ENCODE measurements around the gene KDM1A. TPM values are rescaled to one million over a fixed set of nuclear protein-coding genes. Genes with fewer than 3 reads are reported as not detected.

The KDM1A gene
- total and polyA plus RNA-seq, 2 donors (not counting 3 experiments of a cell fraction or from before 2014, with no cell fraction given): 105 to 111 TPM

DNA sequence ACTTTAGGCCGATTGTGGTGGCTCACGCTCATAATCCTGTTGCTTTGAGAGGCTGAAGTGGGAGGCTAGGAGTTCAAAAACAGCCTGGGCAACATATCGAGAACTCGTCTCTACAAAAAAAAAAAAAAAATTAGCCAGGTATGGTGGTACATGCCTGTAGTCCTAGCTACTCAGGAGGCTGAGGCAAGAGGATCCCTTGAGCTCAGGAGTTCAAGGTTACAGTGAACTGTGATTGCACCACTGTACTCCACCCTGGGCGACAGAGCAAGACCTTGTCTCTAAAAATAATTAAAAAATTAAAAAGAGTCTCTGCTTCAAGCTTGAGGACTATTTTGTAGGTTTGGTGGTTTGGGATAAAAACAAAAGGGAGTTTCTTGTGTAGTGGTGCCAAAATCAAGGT is 21.2 kb downstream of the KDM1A start:
- Histone ChIP-seq H3K9me1 (replicated peaks; ENCODE audit: control insufficient read depth, extremely low read depth, insufficient read depth, low read length) (no peaks in the 10 kb centered on the region), H4K20me1 (replicated peaks; ENCODE audit: control insufficient read depth, extremely low read depth, insufficient read depth, low read length) (peaks cover 2% of the 10 kb centered on the region)

DNA sequence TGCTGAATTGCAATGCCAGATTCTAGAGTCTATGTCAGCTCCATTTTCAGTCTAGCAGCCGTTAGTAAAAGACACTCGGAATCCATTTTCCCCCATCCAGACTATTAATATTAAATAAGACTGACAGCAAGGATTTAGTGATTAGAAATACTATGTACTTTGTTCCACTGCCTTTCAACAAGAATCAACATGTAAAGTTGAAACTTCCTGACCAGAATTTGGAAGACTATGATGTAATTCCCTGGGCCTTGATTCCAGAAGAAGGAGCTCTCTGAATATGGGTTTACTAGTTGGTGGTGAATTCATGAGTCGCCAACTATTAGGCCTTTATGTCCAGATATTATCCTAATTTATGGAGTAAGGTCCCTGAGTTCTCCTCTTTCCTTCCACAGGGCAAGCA is 24.8 kb downstream of the KDM1A start:
- no TSS peak for BruUV-seq (replicated peaks)
- Histone ChIP-seq H2AFZ (ENCODE audit: low read depth, low read length) (no peak overlapping the region), H3K27ac (ENCODE audit: insufficient read depth, low read depth, low read length) (no peak overlapping the region), H3K4me3 (replicated peaks in 1 of 3; ENCODE audit: insufficient read depth in 1 of 3, low read depth in 1 of 3, low read length in 3 of 3) (no peak overlapping the region), H3K4me2 (ENCODE audit: insufficient read depth, low read length) (no peak overlapping the region), H3K36me3 (ENCODE audit: control insufficient read depth in 2 of 2, extremely low read depth in 1 of 2, insufficient read depth in 2 of 2, low read length in 2 of 2) (no peaks in the 10 kb centered on the region), H4K20me1 (replicated peaks; ENCODE audit: control insufficient read depth, extremely low read depth, insufficient read depth, low read length) (peaks cover 2% of the 10 kb centered on the region), H3K27me3 (ENCODE audit: control insufficient read depth in 2 of 2, insufficient read depth in 2 of 2, low read length in 2 of 2) (no peaks in the 10 kb centered on the region), H3K4me1 (ENCODE audit: control insufficient read depth, extremely low read depth, insufficient read depth, low read length) (peaks cover 3% of the 10 kb centered on the region), H3K79me2 (ENCODE audit: control insufficient read depth, insufficient read depth, low read length) (peaks cover 73% of the 10 kb centered on the region), H3K9me3 (replicated peaks; ENCODE audit: control insufficient read depth, insufficient read depth, low read length) (no peaks in the 10 kb centered on the region), H3K9ac (replicated peaks; ENCODE audit: extremely low read depth, insufficient read depth, low read length) (no peak overlapping the region), H3K9me1 (replicated peaks; ENCODE audit: control insufficient read depth, extremely low read depth, insufficient read depth, low read length) (no peaks in the 10 kb centered on the region)
- FAIRE-seq: no peak
- intact Hi-C loops (cut with micrococcal nuclease) (no loop called here), dilution Hi-C loops (cut with MboI; ENCODE audit: extremely low pct_ligation_motif_present, low sequenced_read_pairs) (no loop called here)
- ChIA-PET POLR2A (interaction anchor here (0.6 kb wide), 1 partner anchor 115 kb away, joined by 3 read pairs; no protein-coding TSS in a partner anchor), CTCF (no interaction called here)
- no peak for DNase-seq (ENCODE audit: low read depth, low spot score)
- no peak for TF ChIP-seq POLR2AphosphoS5 (IDR thresholded peaks at IDR 0.05; ENCODE audit: insufficient read depth, low read depth, low read length)
- no peak for TF ChIP-seq MYC (IDR thresholded peaks at IDR 0.05; ENCODE audit: low read depth, low read length)
- TF ChIP-seq POLR2A (IDR thresholded peaks at IDR 0.05; ENCODE audit: low read depth, low read length): no peak
- TF ChIP-seq, protein P1, sequence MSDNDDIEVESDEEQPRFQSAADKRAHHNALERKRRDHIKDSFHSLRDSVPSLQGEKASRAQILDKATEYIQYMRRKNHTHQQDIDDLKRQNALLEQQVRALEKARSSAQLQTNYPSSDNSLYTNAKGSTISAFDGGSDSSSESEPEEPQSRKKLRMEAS (IDR thresholded peaks at IDR 0.05; ENCODE audit: insufficient read depth, insufficient read length): no peak
- TF ChIP-seq, protein P2, sequence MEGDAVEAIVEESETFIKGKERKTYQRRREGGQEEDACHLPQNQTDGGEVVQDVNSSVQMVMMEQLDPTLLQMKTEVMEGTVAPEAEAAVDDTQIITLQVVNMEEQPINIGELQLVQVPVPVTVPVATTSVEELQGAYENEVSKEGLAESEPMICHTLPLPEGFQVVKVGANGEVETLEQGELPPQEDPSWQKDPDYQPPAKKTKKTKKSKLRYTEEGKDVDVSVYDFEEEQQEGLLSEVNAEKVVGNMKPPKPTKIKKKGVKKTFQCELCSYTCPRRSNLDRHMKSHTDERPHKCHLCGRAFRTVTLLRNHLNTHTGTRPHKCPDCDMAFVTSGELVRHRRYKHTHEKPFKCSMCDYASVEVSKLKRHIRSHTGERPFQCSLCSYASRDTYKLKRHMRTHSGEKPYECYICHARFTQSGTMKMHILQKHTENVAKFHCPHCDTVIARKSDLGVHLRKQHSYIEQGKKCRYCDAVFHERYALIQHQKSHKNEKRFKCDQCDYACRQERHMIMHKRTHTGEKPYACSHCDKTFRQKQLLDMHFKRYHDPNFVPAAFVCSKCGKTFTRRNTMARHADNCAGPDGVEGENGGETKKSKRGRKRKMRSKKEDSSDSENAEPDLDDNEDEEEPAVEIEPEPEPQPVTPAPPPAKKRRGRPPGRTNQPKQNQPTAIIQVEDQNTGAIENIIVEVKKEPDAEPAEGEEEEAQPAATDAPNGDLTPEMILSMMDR (IDR thresholded peaks at IDR 0.05; ENCODE audit: extremely low read depth in 1 of 2, insufficient read depth in 1 of 2, low read depth in 1 of 2, low read length in 2 of 2): no peak
- no peak for TF ChIP-seq GATA2 (IDR thresholded peaks at IDR 0.05; ENCODE audit: insufficient read depth, insufficient read length, low read depth, low read length)
- no peak for TF ChIP-seq EZH2 (IDR thresholded peaks at IDR 0.05; ENCODE audit: borderline replicate concordance, low read depth, low read length, severe bottlenecking)
- TF ChIP-seq FOS (IDR thresholded peaks at IDR 0.05; ENCODE audit: borderline replicate concordance, insufficient read depth, low read length): no peak
- TF ChIP-seq JUN (IDR thresholded peaks at IDR 0.05; ENCODE audit: borderline replicate concordance, insufficient read depth, insufficient read length, low read depth): no peak

More for the DNA sequence above, 21.2 kb downstream of the KDM1A start:
- intact Hi-C loops (cut with micrococcal nuclease): no loop called here
- Histone ChIP-seq H3K27ac (ENCODE audit: insufficient read depth, low read depth, low read length) (no peak overlapping the region), H3K27me3 (ENCODE audit: control insufficient read depth in 2 of 2, insufficient read depth in 2 of 2, low read length in 2 of 2) (no peaks in the 10 kb centered on the region), H3K79me2 (ENCODE audit: control insufficient read depth, insufficient read depth, low read length) (peaks cover 78% of the 10 kb centered on the region), H3K4me1 (ENCODE audit: control insufficient read depth, extremely low read depth, insufficient read depth, low read length) (no peaks in the 10 kb centered on the region), H3K9me3 (replicated peaks; ENCODE audit: control insufficient read depth, insufficient read depth, low read length) (no peaks in the 10 kb centered on the region), H2AFZ (ENCODE audit: low read depth, low read length) (no peak overlapping the region), H3K36me3 (ENCODE audit: control insufficient read depth in 2 of 2, extremely low read depth in 1 of 2, insufficient read depth in 2 of 2, low read length in 2 of 2) (no peaks in the 10 kb centered on the region), H3K4me2 (ENCODE audit: insufficient read depth, low read length) (no peak overlapping the region), H3K9ac (replicated peaks; ENCODE audit: extremely low read depth, insufficient read depth, low read length) (no peak overlapping the region), H3K4me3 (replicated peaks in 1 of 3; ENCODE audit: insufficient read depth in 1 of 3, low read depth in 1 of 3, low read length in 3 of 3) (no peak overlapping the region)
- FAIRE-seq: no peak
- dilution Hi-C loops (cut with MboI; ENCODE audit: extremely low pct_ligation_motif_present, low sequenced_read_pairs): no loop called here
- DNase-seq (ENCODE audit: low read depth, low spot score): no peak
- TF ChIP-seq, protein P2 (IDR thresholded peaks at IDR 0.05; ENCODE audit: extremely low read depth in 1 of 2, insufficient read depth in 1 of 2, low read depth in 1 of 2, low read length in 2 of 2): no peak
- TF ChIP-seq POLR2AphosphoS5 (IDR thresholded peaks at IDR 0.05; ENCODE audit: insufficient read depth, low read depth, low read length) (no peak), GATA2 (IDR thresholded peaks at IDR 0.05; ENCODE audit: insufficient read depth, insufficient read length, low read depth, low read length) (no peak), JUN (IDR thresholded peaks at IDR 0.05; ENCODE audit: borderline replicate concordance, insufficient read depth, insufficient read length, low read depth) (no peak), EZH2 (IDR thresholded peaks at IDR 0.05; ENCODE audit: borderline replicate concordance, low read depth, low read length, severe bottlenecking) (no peak)
- no TSS peak for BruUV-seq (replicated peaks)
- ChIA-PET CTCF (interaction anchor here (0.8 kb wide), 1 partner anchor 9 kb away, joined by 3 read pairs; no protein-coding TSS in a partner anchor), POLR2A (no interaction called here)
